SK-N-SH treated with all-trans-retinoic acid at 6 μM for 48 hours (cell line): ENCODE results near the gene SDHA.

Experiments used
- PATZ1 ChIP-seq: fragments of 250-450 bp; sonication (Bioruptor Pico); IDR thresholded peaks from 2 replicates; pipeline ENCODE4 v1.8.0; 2020; ENCODE audit warnings: mild to moderate bottlenecking, moderate library complexity, borderline replicate concordance
- PPARA ChIP-seq: fragments of 250-450 bp; sonication (Bioruptor Pico); IDR thresholded peaks from 2 replicates; pipeline ENCODE4 v1.5.0; 2020; ENCODE audit warnings: mild to moderate bottlenecking, borderline replicate concordance
- ZFP30 ChIP-seq: fragments of 450-650 bp; formaldehyde crosslinking; IDR thresholded peaks from 2 replicates; pipeline ENCODE4 v1.5.0; 2022; ENCODE audit warnings: mild to moderate bottlenecking, moderate library complexity

GRCh38 chr5:189486-189885, 28.6 kb upstream of the SDHA start:
- no peak for TF ChIP-seq ZFP30
- no peak for TF ChIP-seq PPARA
- no peak for TF ChIP-seq PATZ1 (CRISPR knock-in tag)
